ENCODE results near the gene ARMH3. TPM values are rescaled to one million over a fixed set of nuclear protein-coding genes. Genes with fewer than 3 reads are reported as not detected.
A peak's percentile ranks its signal among the peaks of the same experiment; 100 is the strongest.

ARMH3 gene
- total RNA-seq, 1 experiment from 2014 or later, result 12.8 TPM

GRCh38 chr10:101880232-101880573 is 175.8 kb downstream of the ARMH3 start:
- DNase-seq, result no peak
- TF ChIP-seq EZH2 (IDR thresholded peaks at IDR 0.05; ENCODE audit: low read depth), result no peak
- intact Hi-C loops (cut with micrococcal nuclease; ENCODE audit: unreplicated experiment), result no loop called here
- Histone ChIP-seq H3K9me2 (ENCODE audit: insufficient read depth) (no peaks in the 10 kb centered on the region), H3K36me3 (ENCODE audit: low read depth) (no peaks in the 10 kb centered on the region), H3K27me3 (ENCODE audit: insufficient read depth, low read depth) (no peaks in the 10 kb centered on the region), H3K4me3 (no peak overlapping the region), H3K27ac (peak overlapping the region; percentile 52), H3K9me3 (ENCODE audit: insufficient read depth, low read depth) (no peaks in the 10 kb centered on the region), H3K4me1 (replicated peaks; ENCODE audit: insufficient read depth) (peaks cover 22% of the 10 kb centered on the region; the same call in 1 of the 2 replicates), H3K4me2 (peak overlapping the region; percentile 47; the same call in 1 of the 2 replicates), H4K20me1 (ENCODE audit: insufficient read depth) (no peaks in the 10 kb centered on the region), H3F3A (ENCODE audit: insufficient read depth, low read depth) (no peaks in the 10 kb centered on the region), H2AFZ (no peak overlapping the region), H3K79me2 (ENCODE audit: low read depth) (no peaks in the 10 kb centered on the region)
- POLR2A ChIA-PET (ENCODE audit: unreplicated experiment), result interaction anchor here (0.7 kb wide), 1 partner anchor 92 kb away, joined by 5 read pairs; no protein-coding TSS in a partner anchor
- CTCF ChIA-PET, result no interaction called here
- BruUV-seq (replicated peaks), result no TSS peak

- Histone ChIP-seq H3K4me1 (replicated peaks; ENCODE audit: insufficient read depth) (peaks cover 22% of the 10 kb centered on the region; the same call in 1 of the 2 replicates), H3K27ac (peak overlapping the region; percentile 52), H3K9me2 (ENCODE audit: insufficient read depth) (no peaks in the 10 kb centered on the region), H3K27me3 (ENCODE audit: insufficient read depth, low read depth) (no peaks in the 10 kb centered on the region), H4K20me1 (ENCODE audit: insufficient read depth) (no peaks in the 10 kb centered on the region), H2AFZ (no peak overlapping the region), H3K4me3 (no peak overlapping the region), H3K79me2 (ENCODE audit: low read depth) (no peaks in the 10 kb centered on the region), H3K4me2 (peak overlapping the region; percentile 47; the same call in 1 of the 2 replicates), H3K36me3 (ENCODE audit: low read depth) (no peaks in the 10 kb centered on the region), H3F3A (ENCODE audit: insufficient read depth, low read depth) (no peaks in the 10 kb centered on the region), H3K9me3 (ENCODE audit: insufficient read depth, low read depth) (no peaks in the 10 kb centered on the region)
- peak in 1 of 2 experiments; percentile 6 for DNase-seq
- ChIA-PET CTCF (no interaction called here), POLR2A (ENCODE audit: unreplicated experiment) (interaction anchor here (0.7 kb wide), 1 partner anchor 391 kb away, joined by 5 read pairs; no protein-coding TSS in a partner anchor)
- TF ChIP-seq, protein P1, sequence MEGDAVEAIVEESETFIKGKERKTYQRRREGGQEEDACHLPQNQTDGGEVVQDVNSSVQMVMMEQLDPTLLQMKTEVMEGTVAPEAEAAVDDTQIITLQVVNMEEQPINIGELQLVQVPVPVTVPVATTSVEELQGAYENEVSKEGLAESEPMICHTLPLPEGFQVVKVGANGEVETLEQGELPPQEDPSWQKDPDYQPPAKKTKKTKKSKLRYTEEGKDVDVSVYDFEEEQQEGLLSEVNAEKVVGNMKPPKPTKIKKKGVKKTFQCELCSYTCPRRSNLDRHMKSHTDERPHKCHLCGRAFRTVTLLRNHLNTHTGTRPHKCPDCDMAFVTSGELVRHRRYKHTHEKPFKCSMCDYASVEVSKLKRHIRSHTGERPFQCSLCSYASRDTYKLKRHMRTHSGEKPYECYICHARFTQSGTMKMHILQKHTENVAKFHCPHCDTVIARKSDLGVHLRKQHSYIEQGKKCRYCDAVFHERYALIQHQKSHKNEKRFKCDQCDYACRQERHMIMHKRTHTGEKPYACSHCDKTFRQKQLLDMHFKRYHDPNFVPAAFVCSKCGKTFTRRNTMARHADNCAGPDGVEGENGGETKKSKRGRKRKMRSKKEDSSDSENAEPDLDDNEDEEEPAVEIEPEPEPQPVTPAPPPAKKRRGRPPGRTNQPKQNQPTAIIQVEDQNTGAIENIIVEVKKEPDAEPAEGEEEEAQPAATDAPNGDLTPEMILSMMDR (conservative IDR thresholded peaks at IDR 0.05), result no peak
- no peak for TF ChIP-seq EZH2 (IDR thresholded peaks at IDR 0.05; ENCODE audit: low read depth)
- intact Hi-C loops (cut with micrococcal nuclease; ENCODE audit: unreplicated experiment), result no loop called here
- BruUV-seq (replicated peaks), result no TSS peak
These were observed 176.3 kb downstream of the ARMH3 start for GRCh38 chr10:101879456-101880231.

DNA sequence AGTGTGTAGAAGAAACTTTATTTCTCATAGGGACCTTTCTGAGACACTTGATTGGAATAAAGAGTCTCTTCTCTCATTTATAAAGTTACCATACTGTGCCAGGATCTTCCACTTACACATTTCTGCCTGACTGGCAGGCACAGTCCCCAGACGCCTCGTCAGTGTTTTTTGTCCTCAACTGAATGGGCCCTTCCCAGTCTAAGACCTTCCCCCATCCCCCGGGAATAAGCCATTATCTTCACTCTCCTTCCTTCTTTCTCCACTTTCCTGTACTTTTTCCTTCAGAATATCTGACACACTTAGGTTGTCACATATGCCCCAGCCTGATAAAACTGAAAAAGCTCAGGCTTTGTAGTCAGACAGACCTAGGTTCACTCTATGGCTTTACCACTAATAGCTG is 177.1 kb downstream of the ARMH3 start:
- Histone ChIP-seq H3K4me3 (no peak overlapping the region), H3K79me2 (ENCODE audit: low read depth) (no peaks in the 10 kb centered on the region), H3K4me2 (no peak overlapping the region; the same call in 1 of the 2 replicates), H3K9me2 (ENCODE audit: insufficient read depth) (no peaks in the 10 kb centered on the region), H3K36me3 (ENCODE audit: low read depth) (no peaks in the 10 kb centered on the region), H4K20me1 (ENCODE audit: insufficient read depth) (no peaks in the 10 kb centered on the region), H2AFZ (no peak overlapping the region), H3K9me3 (ENCODE audit: insufficient read depth, low read depth) (no peaks in the 10 kb centered on the region), H3K4me1 (replicated peaks; ENCODE audit: insufficient read depth) (peaks cover 22% of the 10 kb centered on the region; the same call in 1 of the 2 replicates), H3K27me3 (ENCODE audit: insufficient read depth, low read depth) (no peaks in the 10 kb centered on the region), H3K27ac (peak overlapping the region; percentile 29; the same call in 1 of the 2 replicates), H3F3A (ENCODE audit: insufficient read depth, low read depth) (no peaks in the 10 kb centered on the region)
- CTCF ChIA-PET, result no interaction called here
- no peak for DNase-seq
- BruUV-seq (replicated peaks), result no TSS peak
- no peak for TF ChIP-seq EZH2 (IDR thresholded peaks at IDR 0.05; ENCODE audit: low read depth)
- TF ChIP-seq, protein P1 (conservative IDR thresholded peaks at IDR 0.05), result no peak
- intact Hi-C loops (cut with micrococcal nuclease; ENCODE audit: unreplicated experiment), result no loop called here
- POLR2A ChIA-PET (ENCODE audit: unreplicated experiment), result no interaction called here

Measured in PC-9 (cell line).